NCI-H82 (cell line): ENCODE measurements around the gene CCDC159.

ENCODE experiments used
- DNase-seq: peaks from one replicate; lab custom pipeline; 2025; lab: John Stamatoyannopoulos, UW

The CCDC159 gene

DNA sequence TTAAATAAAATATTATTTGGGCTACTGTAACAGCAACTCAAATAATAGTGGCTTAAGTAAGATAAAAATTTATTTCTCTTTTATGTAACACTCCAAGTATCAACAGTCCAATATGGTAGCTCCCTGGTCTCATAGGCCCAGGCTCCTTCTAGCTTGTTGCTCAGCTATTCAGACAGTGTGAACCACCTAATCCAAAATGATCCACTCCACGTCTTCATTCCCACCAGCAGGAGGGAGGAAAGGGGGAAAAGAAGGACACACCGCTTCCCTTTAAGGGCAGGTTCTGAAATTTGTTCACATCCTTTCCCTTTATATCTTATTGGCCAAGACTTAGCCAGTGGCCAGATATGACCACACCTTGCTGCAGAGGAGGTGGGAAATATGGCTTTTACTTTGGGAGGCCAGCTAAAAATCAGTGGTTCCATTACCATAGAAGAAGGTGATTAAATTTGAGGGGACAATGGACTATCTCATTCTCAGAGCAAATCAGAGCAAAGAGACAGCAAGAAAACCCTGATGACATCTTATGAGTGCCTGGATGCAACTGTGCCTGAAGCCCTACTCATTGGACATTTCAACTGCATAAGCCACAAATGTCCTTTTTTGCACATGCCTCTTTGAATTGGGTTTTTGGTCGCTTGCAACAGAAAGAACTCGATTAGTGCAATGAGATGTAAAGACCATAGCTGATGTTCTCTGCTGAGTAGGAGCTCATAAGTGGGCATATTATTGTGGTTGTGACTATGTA is 44.8 kb downstream of the CCDC159 start:
- no peak for DNase-seq

GRCh38 chr19:11397089-11397610 is 50.8 kb downstream of the CCDC159 start:
- DNase-seq: no peak

- DNase-seq: no peak
Measured at GRCh38 chr19:11399667-11400066, 53.3 kb downstream of the CCDC159 start.

DNA sequence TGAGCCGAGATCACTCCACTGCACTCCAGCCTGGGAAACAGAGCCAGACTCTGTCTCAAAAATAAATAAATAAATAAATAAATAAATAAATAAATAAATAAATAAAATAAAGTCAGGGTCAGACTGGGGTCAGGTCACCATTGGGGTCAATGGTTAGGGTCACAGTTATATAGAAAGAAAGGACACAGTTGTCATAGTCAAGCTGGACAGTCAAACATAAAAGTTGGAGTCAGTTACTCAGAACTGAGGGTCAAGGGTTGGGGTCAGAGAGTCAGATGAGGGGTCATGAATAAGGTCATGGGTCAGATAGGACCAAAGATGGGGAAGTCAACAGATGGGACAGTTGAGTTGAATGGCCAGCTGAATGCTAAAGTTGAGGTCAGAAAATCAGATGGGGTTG is 54.5 kb downstream of the CCDC159 start:
- DNase-seq: no peak

GRCh38 chr19:11401808-11402543 is 55.7 kb downstream of the CCDC159 start:
- no peak for DNase-seq
